ENCODE measurements around the gene YEATS4.

Gene YEATS4

GRCh38 chr12:69318225-69318624, 41.3 kb upstream of the YEATS4 start:
- Histone ChIP-seq H3K4me1 (ENCODE audit: control insufficient read depth in 1 of 2, insufficient read depth in 2 of 2, low read length in 2 of 2) (no peaks in the 10 kb centered on the region), H4K8ac (ENCODE audit: low read depth, low read length) (no peak overlapping the region), H3K27ac (ENCODE audit: low read depth, low read length) (no peak overlapping the region), H2AK5ac (ENCODE audit: low read length) (no peak overlapping the region), H3K79me1 (ENCODE audit: low read length) (no peaks in the 10 kb centered on the region), H2BK5ac (ENCODE audit: low read depth, low read length, poor library complexity) (no peak overlapping the region), H3K23ac (ENCODE audit: low read length) (no peak overlapping the region), H3K27me3 (ENCODE audit: insufficient read depth, low read length) (no peaks in the 10 kb centered on the region), H3K14ac (ENCODE audit: low read length) (no peak overlapping the region), H2BK120ac (ENCODE audit: insufficient read depth, low read length, poor library complexity) (no peak overlapping the region), H3K4me3 (ENCODE audit: low read depth, low read length) (no peak overlapping the region), H4K91ac (ENCODE audit: low read depth, low read length) (no peak overlapping the region), H2AFZ (ENCODE audit: insufficient read depth, low read length, poor library complexity) (no peak overlapping the region), H3K9me3 (ENCODE audit: insufficient read depth, low read depth, low read length) (peaks cover 2% of the 10 kb centered on the region), H2BK12ac (ENCODE audit: low read length) (no peak overlapping the region), H3K36me3 (ENCODE audit: control insufficient read depth in 1 of 2, insufficient read depth in 2 of 2, low read length in 2 of 2) (no peaks in the 10 kb centered on the region), H3K18ac (ENCODE audit: low read length) (no peak overlapping the region), H3K4ac (ENCODE audit: low read depth, low read length) (no peak overlapping the region), H3K4me2 (ENCODE audit: low read length) (no peak overlapping the region), H4K12ac (ENCODE audit: low read depth, low read length) (no peak overlapping the region), H3K79me2 (ENCODE audit: control insufficient read depth, insufficient read depth, low read length, poor library complexity) (no peaks in the 10 kb centered on the region), H3K9ac (ENCODE audit: low read length) (no peak overlapping the region)
- DNase-seq, result no peak
- WGBS (ENCODE audit: extremely low coverage, insufficient coverage, insufficient read length), result no CpG with 5 or more reads among the region's 2 CpGs

DNA sequence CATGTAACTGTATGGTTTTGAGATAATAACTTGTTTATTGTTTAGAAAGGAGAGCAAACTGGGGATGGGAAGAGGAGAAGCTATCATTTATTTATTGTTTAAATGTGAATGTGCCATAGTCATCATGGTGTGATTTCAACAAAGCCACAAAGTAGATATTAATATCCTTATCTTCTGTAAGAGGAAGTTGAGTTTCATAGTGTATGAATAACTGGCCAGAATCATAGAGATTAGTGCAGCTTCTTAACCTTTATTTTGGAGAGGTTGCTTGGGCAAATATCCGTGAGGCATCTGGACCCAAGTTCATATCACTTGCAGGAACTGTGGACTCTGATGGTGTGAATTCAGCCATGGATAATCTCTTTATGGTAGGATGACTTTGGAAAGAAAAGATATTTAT, 38.2 kb upstream of the YEATS4 start:
- no peak overlapping the region for H4K12ac ChIP-seq (ENCODE audit: low read depth, low read length)
- H3K23ac ChIP-seq (ENCODE audit: low read length), result no peak overlapping the region
- H3K4ac ChIP-seq (ENCODE audit: low read depth, low read length), result no peak overlapping the region
- no peak overlapping the region for H4K8ac ChIP-seq (ENCODE audit: low read depth, low read length)
- H2BK12ac ChIP-seq (ENCODE audit: low read length), result no peak overlapping the region
- no peaks in the 10 kb centered on the region for H3K27me3 ChIP-seq (ENCODE audit: insufficient read depth, low read length)
- H3K27ac ChIP-seq (ENCODE audit: low read depth, low read length), result no peak overlapping the region
- H3K79me1 ChIP-seq (ENCODE audit: low read length), result no peaks in the 10 kb centered on the region
- H3K9ac ChIP-seq (ENCODE audit: low read length), result no peak overlapping the region
- H3K9me3 ChIP-seq (ENCODE audit: insufficient read depth, low read depth, low read length), result peaks cover 2% of the 10 kb centered on the region
- no peak overlapping the region for H2BK5ac ChIP-seq (ENCODE audit: low read depth, low read length, poor library complexity)
- no peak overlapping the region for H3K14ac ChIP-seq (ENCODE audit: low read length)
- no peak overlapping the region for H2AK5ac ChIP-seq (ENCODE audit: low read length)
- no peak overlapping the region for H3K4me2 ChIP-seq (ENCODE audit: low read length)
- no peak overlapping the region for H2BK120ac ChIP-seq (ENCODE audit: insufficient read depth, low read length, poor library complexity)
- H4K91ac ChIP-seq (ENCODE audit: low read depth, low read length), result no peak overlapping the region
- no CpG with 5 or more reads among the region's 1 CpG for WGBS (ENCODE audit: extremely low coverage, insufficient coverage, insufficient read length)
- no peaks in the 10 kb centered on the region for H3K79me2 ChIP-seq (ENCODE audit: control insufficient read depth, insufficient read depth, low read length, poor library complexity)
- H3K18ac ChIP-seq (ENCODE audit: low read length), result no peak overlapping the region
- H3K4me1 ChIP-seq (ENCODE audit: control insufficient read depth in 1 of 2, insufficient read depth in 2 of 2, low read length in 2 of 2), result no peaks in the 10 kb centered on the region
- H2AFZ ChIP-seq (ENCODE audit: insufficient read depth, low read length, poor library complexity), result no peak overlapping the region
- DNase-seq, result no peak
- H3K36me3 ChIP-seq (ENCODE audit: control insufficient read depth in 1 of 2, insufficient read depth in 2 of 2, low read length in 2 of 2), result no peaks in the 10 kb centered on the region
- H3K4me3 ChIP-seq (ENCODE audit: low read depth, low read length), result no peak overlapping the region

DNA sequence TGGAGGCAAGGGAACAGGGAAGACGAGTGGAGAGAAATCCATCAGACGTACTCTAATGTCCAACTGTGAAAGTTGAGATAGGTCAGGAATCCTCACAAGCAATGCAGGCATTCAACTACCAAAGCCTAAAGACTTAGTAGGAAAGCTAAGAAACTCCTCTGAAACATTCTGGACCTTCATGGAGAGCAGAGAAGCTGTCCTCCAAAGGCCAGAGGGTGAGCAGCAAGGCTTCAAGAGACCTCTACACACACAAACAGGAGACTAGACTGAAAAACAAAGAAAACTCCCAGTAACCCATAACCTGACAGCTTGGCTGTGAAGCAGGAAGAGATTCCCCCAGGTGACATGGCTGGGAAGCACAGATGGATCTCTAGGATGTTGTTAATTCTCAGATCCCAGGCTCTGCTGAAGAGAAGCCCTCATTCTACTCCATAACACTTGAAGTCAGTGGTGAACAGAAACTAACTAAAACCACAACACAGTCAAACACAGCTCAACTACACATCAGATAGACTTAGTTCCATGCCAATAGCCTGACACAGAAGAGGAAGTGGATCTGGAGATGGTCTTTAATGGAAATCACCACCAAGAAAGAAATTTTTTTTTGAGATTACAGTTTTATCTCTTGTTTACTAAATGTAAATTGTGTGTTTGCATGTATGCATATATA, 34.6 kb upstream of the YEATS4 start:
- Histone ChIP-seq H4K91ac (ENCODE audit: low read depth, low read length) (no peak overlapping the region), H3K4ac (ENCODE audit: low read depth, low read length) (no peak overlapping the region), H2BK5ac (ENCODE audit: low read depth, low read length, poor library complexity) (no peak overlapping the region), H3K79me1 (ENCODE audit: low read length) (no peaks in the 10 kb centered on the region), H2AK5ac (ENCODE audit: low read length) (no peak overlapping the region), H3K9me3 (ENCODE audit: insufficient read depth, low read depth, low read length) (peaks cover 2% of the 10 kb centered on the region), H3K4me1 (ENCODE audit: control insufficient read depth in 1 of 2, insufficient read depth in 2 of 2, low read length in 2 of 2) (no peaks in the 10 kb centered on the region), H4K8ac (ENCODE audit: low read depth, low read length) (no peak overlapping the region), H3K27me3 (ENCODE audit: insufficient read depth, low read length) (no peaks in the 10 kb centered on the region), H4K12ac (ENCODE audit: low read depth, low read length) (no peak overlapping the region), H3K36me3 (ENCODE audit: control insufficient read depth in 1 of 2, insufficient read depth in 2 of 2, low read length in 2 of 2) (no peaks in the 10 kb centered on the region), H3K79me2 (ENCODE audit: control insufficient read depth, insufficient read depth, low read length, poor library complexity) (no peaks in the 10 kb centered on the region), H2BK120ac (ENCODE audit: insufficient read depth, low read length, poor library complexity) (no peak overlapping the region), H3K4me2 (ENCODE audit: low read length) (no peak overlapping the region), H3K23ac (ENCODE audit: low read length) (no peak overlapping the region), H3K9ac (ENCODE audit: low read length) (no peak overlapping the region), H3K14ac (ENCODE audit: low read length) (no peak overlapping the region), H2BK12ac (ENCODE audit: low read length) (no peak overlapping the region), H2AFZ (ENCODE audit: insufficient read depth, low read length, poor library complexity) (no peak overlapping the region), H3K18ac (ENCODE audit: low read length) (no peak overlapping the region), H3K27ac (ENCODE audit: low read depth, low read length) (no peak overlapping the region), H3K4me3 (ENCODE audit: low read depth, low read length) (no peak overlapping the region)
- DNase-seq, result no peak
- WGBS (ENCODE audit: extremely low coverage, insufficient coverage, insufficient read length), result no CpG with 5 or more reads among the region's 2 CpGs

DNA sequence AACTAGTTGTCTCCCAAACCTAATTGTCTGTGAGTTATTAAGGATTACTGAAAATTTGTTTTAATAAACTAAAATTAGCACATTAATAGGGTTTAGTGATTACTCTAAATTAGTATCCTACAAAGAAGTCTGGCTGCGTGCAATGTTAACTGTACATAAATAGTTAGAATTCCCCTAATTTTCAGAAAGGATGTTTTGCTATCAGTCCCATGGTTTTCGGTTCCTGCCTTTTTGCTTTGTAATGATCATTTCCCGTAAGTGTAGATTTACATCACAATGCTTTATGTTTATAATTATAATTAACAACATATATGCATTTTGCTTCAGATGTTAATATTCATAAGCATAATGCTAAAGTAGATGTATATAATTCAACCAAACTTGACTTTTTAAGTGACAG, 31.1 kb upstream of the YEATS4 start:
- Histone ChIP-seq H4K12ac (ENCODE audit: low read depth, low read length) (no peak overlapping the region), H3K4ac (ENCODE audit: low read depth, low read length) (no peak overlapping the region), H3K18ac (ENCODE audit: low read length) (no peak overlapping the region), H3K23ac (ENCODE audit: low read length) (no peak overlapping the region), H3K79me1 (ENCODE audit: low read length) (no peaks in the 10 kb centered on the region), H3K27ac (ENCODE audit: low read depth, low read length) (no peak overlapping the region), H3K27me3 (ENCODE audit: insufficient read depth, low read length) (no peaks in the 10 kb centered on the region), H3K4me3 (ENCODE audit: low read depth, low read length) (no peak overlapping the region), H2BK5ac (ENCODE audit: low read depth, low read length, poor library complexity) (no peak overlapping the region), H3K4me2 (ENCODE audit: low read length) (no peak overlapping the region), H2BK12ac (ENCODE audit: low read length) (no peak overlapping the region), H3K9me3 (ENCODE audit: insufficient read depth, low read depth, low read length) (no peaks in the 10 kb centered on the region), H2AK5ac (ENCODE audit: low read length) (no peak overlapping the region), H4K91ac (ENCODE audit: low read depth, low read length) (no peak overlapping the region), H4K8ac (ENCODE audit: low read depth, low read length) (no peak overlapping the region), H3K79me2 (ENCODE audit: control insufficient read depth, insufficient read depth, low read length, poor library complexity) (no peaks in the 10 kb centered on the region), H2BK120ac (ENCODE audit: insufficient read depth, low read length, poor library complexity) (no peak overlapping the region), H3K14ac (ENCODE audit: low read length) (no peak overlapping the region), H3K4me1 (ENCODE audit: control insufficient read depth in 1 of 2, insufficient read depth in 2 of 2, low read length in 2 of 2) (no peaks in the 10 kb centered on the region), H3K9ac (ENCODE audit: low read length) (no peak overlapping the region), H3K36me3 (ENCODE audit: control insufficient read depth in 1 of 2, insufficient read depth in 2 of 2, low read length in 2 of 2) (no peaks in the 10 kb centered on the region), H2AFZ (ENCODE audit: insufficient read depth, low read length, poor library complexity) (no peak overlapping the region)
- WGBS (ENCODE audit: extremely low coverage, insufficient coverage, insufficient read length), result no CpG with 5 or more reads among the region's 3 CpGs
- DNase-seq, result no peak

Measured in trophoblast cell (in vitro differentiated cells and primary cell).